Subcutaneous abdominal adipose tissue (tissue), 5 donors: Measurements from ENCODE around the gene DPH5.

ENCODE experiments used
- H3K27ac ChIP-seq: one replicate; pipeline ENCODE4 v1.7.0; 2013; ENCODE audit warnings: low read depth, mild to moderate bottlenecking, inconsistent platforms, low read length, moderate library complexity
- H3K27me3 ChIP-seq, 5 donors: one replicate each; pipeline ENCODE4 v1.7.0; 2013; ENCODE audit warnings: low read length in 5 of 5, inconsistent platforms in 1 of 5; ENCODE audit not compliant: control insufficient read depth in 5 of 5, insufficient read depth in 4 of 5
- H3K36me3 ChIP-seq, 5 donors: one replicate each; pipeline ENCODE4 v1.7.0; 2013; ENCODE audit warnings: low read length in 5 of 5; ENCODE audit not compliant: control insufficient read depth in 5 of 5, insufficient read depth in 5 of 5
- H3K4me1 ChIP-seq, 5 donors: one replicate each; pipeline ENCODE4 v1.7.0; 2013; ENCODE audit warnings: low read length in 5 of 5, mild to moderate bottlenecking in 3 of 5, moderate library complexity in 1 of 5; ENCODE audit not compliant: control insufficient read depth in 5 of 5, insufficient read depth in 5 of 5
- H3K4me3 ChIP-seq, 5 donors: one replicate each; pipeline ENCODE4 v1.7.0; 2013; ENCODE audit warnings: low read length in 5 of 5, low read depth in 1 of 5
- H3K9ac ChIP-seq, 5 donors: one replicate each; pipeline ENCODE4 v1.7.0; 2013; ENCODE audit warnings: low read length in 5 of 5, mild to moderate bottlenecking in 4 of 5, moderate library complexity in 3 of 5
- H3K9me3 ChIP-seq, 5 donors: one replicate each; pipeline ENCODE4 v1.7.0; 2013; ENCODE audit warnings: low read length in 5 of 5; ENCODE audit not compliant: control insufficient read depth in 5 of 5
- donor health status: healthy.
- donor health status: healthy.
- donor health status: healthy.
- donor health status: healthy.
- donor health status: healthy.

DPH5 gene

GRCh38 chr1:101013776-101014175 lies 11.8 kb downstream of the DPH5 start:
- Histone ChIP-seq H3K9me3 (no peaks in the 10 kb centered on the region), H3K27ac (no peak overlapping the region), H3K36me3 (peaks cover 0 to 32% (median 3%) of the 10 kb centered on the region in 5 donors), H3K9ac (no peak overlapping the region), H3K27me3 (no peaks in the 10 kb centered on the region), H3K4me1 (no peaks in the 10 kb centered on the region), H3K4me3 (no peak overlapping the region)

- peaks cover 0 to 5% (median 0%) of the 10 kb centered on the region in 5 donors for H3K4me1 ChIP-seq
- H3K27me3 ChIP-seq, result no peaks in the 10 kb centered on the region
- no peaks in the 10 kb centered on the region for H3K9me3 ChIP-seq
- no peak overlapping the region for H3K4me3 ChIP-seq
- H3K9ac ChIP-seq, result no peak overlapping the region
- no peak overlapping the region for H3K27ac ChIP-seq
- peaks cover 0 to 9% (median 0%) of the 10 kb centered on the region in 5 donors for H3K36me3 ChIP-seq
Measured at GRCh38 chr1:101008229-101008834, 17.3 kb downstream of the DPH5 start.

GRCh38 chr1:101006553-101006952 lies 19.0 kb downstream of the DPH5 start:
- Histone ChIP-seq H3K4me1 (peaks cover 0 to 14% (median 5%) of the 10 kb centered on the region in 5 donors), H3K27me3 (no peaks in the 10 kb centered on the region), H3K27ac (no peak overlapping the region), H3K4me3 (no peak overlapping the region), H3K36me3 (peaks cover 0 to 7% (median 0%) of the 10 kb centered on the region in 5 donors), H3K9me3 (no peaks in the 10 kb centered on the region), H3K9ac (no peak overlapping the region)

- no peaks in the 10 kb centered on the region for H3K9me3 ChIP-seq
- peaks cover 0 to 14% (median 5%) of the 10 kb centered on the region in 5 donors for H3K4me1 ChIP-seq
- peaks cover 0 to 12% (median 3%) of the 10 kb centered on the region in 5 donors for H3K36me3 ChIP-seq
- no peak overlapping the region for H3K4me3 ChIP-seq
- H3K9ac ChIP-seq, result no peak overlapping the region
- no peak overlapping the region for H3K27ac ChIP-seq
- H3K27me3 ChIP-seq, result no peaks in the 10 kb centered on the region
Measured at GRCh38 chr1:101005871-101006270, 19.7 kb downstream of the DPH5 start.

GRCh38 chr1:101005183-101005582 lies 20.4 kb downstream of the DPH5 start:
- no peak overlapping the region for H3K9ac ChIP-seq
- no peaks in the 10 kb centered on the region for H3K9me3 ChIP-seq
- H3K27ac ChIP-seq, result no peak overlapping the region
- no peaks in the 10 kb centered on the region for H3K27me3 ChIP-seq
- peaks cover 0 to 14% (median 5%) of the 10 kb centered on the region in 5 donors for H3K4me1 ChIP-seq
- H3K36me3 ChIP-seq, result peaks cover 0 to 19% (median 3%) of the 10 kb centered on the region in 5 donors
- H3K4me3 ChIP-seq, result no peak overlapping the region

GRCh38 chr1:101004670-101005069 lies 20.9 kb downstream of the DPH5 start:
- Histone ChIP-seq H3K4me1 (peaks cover 0 to 14% (median 5%) of the 10 kb centered on the region in 5 donors), H3K4me3 (no peak overlapping the region), H3K9me3 (no peaks in the 10 kb centered on the region), H3K9ac (no peak overlapping the region), H3K27me3 (no peaks in the 10 kb centered on the region), H3K27ac (no peak overlapping the region), H3K36me3 (peaks cover 0 to 18% (median 3%) of the 10 kb centered on the region in 5 donors)

- Histone ChIP-seq H3K4me3 (no peak overlapping the region), H3K9ac (no peak overlapping the region), H3K27me3 (no peaks in the 10 kb centered on the region), H3K4me1 (peaks cover 0 to 14% (median 5%) of the 10 kb centered on the region in 5 donors), H3K36me3 (peaks cover 1 to 18% (median 3%) of the 10 kb centered on the region in 5 donors), H3K27ac (no peak overlapping the region), H3K9me3 (no peaks in the 10 kb centered on the region)
Measured at GRCh38 chr1:101004061-101004460, 21.5 kb downstream of the DPH5 start.

- H3K36me3 ChIP-seq, result peaks cover 3 to 18% (median 4%) of the 10 kb centered on the region in 5 donors
- no peak overlapping the region for H3K9ac ChIP-seq
- no peak overlapping the region for H3K27ac ChIP-seq
- no peaks in the 10 kb centered on the region for H3K27me3 ChIP-seq
- no peaks in the 10 kb centered on the region for H3K9me3 ChIP-seq
- H3K4me1 ChIP-seq, result peaks cover 0 to 14% (median 5%) of the 10 kb centered on the region in 5 donors
- no peak overlapping the region for H3K4me3 ChIP-seq
Measured at GRCh38 chr1:101003012-101003650, 22.5 kb downstream of the DPH5 start.

GRCh38 chr1:101002551-101002950 lies 23.0 kb downstream of the DPH5 start:
- H3K4me3 ChIP-seq, result no peak overlapping the region
- H3K36me3 ChIP-seq, result peaks cover 3 to 22% (median 4%) of the 10 kb centered on the region in 5 donors
- H3K27ac ChIP-seq, result no peak overlapping the region
- peaks cover 0 to 14% (median 5%) of the 10 kb centered on the region in 5 donors for H3K4me1 ChIP-seq
- H3K9me3 ChIP-seq, result no peaks in the 10 kb centered on the region
- no peaks in the 10 kb centered on the region for H3K27me3 ChIP-seq
- no peak overlapping the region for H3K9ac ChIP-seq

- Histone ChIP-seq H3K9me3 (no peaks in the 10 kb centered on the region), H3K9ac (no peak overlapping the region), H3K4me1 (peaks cover 0 to 14% (median 5%) of the 10 kb centered on the region in 5 donors), H3K27me3 (no peaks in the 10 kb centered on the region), H3K36me3 (peaks cover 3 to 33% (median 5%) of the 10 kb centered on the region in 5 donors), H3K27ac (no peak overlapping the region), H3K4me3 (no peak overlapping the region)
Measured at GRCh38 chr1:101000131-101000873, 25.3 kb downstream of the DPH5 start.
